Fibroblast of the aortic adventitia (primary cell): Measurements from ENCODE around the gene HDAC1. TPM values are rescaled to one million over a fixed set of nuclear protein-coding genes. Genes with fewer than 3 reads are reported as not detected.
"Not testable (repeated sequence)": the region's sequence is repeated elsewhere in the genome, so short reads cannot be mapped to it uniquely, and the experiment has no call there.

ENCODE experiments used
- DNase-seq: peaks from one replicate; pipeline ENCODE4 v3.0.0-alpha.2; 2010; ENCODE audit warnings: low read depth
- H3K4me3 ChIP-seq: 2 replicates; pipeline ENCODE4 v1.5.1; 2011; ENCODE audit warnings: low read depth, mild to moderate bottlenecking, control low read depth, low read length, moderate library complexity
- total RNA-seq: library from RNA; depleted of rRNA; stranded (reverse); fragments of >200 nt; gene quantifications from 2 replicates; pipeline ENCODE4 v1.2.3, GENCODE V29; 2012; ENCODE audit warnings: low replicate concordance
- TF ChIP-seq, protein P1 (sequence below): IDR thresholded peaks from 2 replicates; pipeline ENCODE4 v1.5.1; 2011; ENCODE audit warnings: mild to moderate bottlenecking, low read length, control low read depth, inconsistent platforms; ENCODE audit not compliant: insufficient read depth

Gene HDAC1
- total RNA-seq, 1 donor: 42.9 TPM

DNA sequence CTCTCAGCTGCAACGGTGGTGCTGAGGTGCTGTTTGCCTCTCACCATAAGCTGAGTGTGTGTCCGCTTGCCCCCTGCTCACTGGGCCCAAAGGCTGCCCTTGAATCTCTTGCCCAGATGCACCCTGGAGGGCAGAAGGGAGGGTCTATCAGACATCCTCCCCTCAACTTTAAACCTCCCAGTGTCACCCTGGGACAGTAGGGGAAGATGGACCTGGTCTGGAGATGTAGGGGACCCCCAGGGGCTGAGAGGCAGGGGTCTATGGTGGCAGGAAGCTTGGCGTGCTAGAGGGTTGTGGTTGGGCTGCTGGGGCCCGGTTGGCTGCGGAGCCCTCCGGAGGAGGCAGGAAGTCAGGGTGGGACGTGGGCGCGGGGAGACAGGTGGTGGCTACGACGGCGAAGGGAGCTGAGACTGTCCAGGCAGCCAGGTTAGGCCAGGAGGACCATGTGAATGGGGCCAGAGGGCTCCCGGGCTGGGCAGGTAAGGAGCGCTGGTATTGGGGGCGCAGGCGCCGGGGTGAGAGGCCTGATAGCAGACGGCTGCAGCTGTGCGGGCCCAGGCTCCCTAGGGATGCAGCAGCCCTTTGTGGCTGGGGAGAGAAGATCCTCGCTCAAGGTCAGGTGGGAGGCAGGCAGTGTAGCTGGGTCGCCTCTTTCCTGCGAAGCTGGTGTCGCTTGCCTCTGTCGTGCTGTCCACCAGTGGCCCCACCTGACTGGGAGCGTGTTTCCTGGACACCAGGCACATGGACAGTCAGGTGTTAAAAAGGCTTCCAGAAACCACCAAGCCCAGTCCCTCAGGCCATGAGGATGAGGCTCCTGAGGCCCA lies 40.8 kb upstream of the HDAC1 start, which contains the start of gene LCK:
TSS of gene LCK (plus strand) at position 373 of the 824 bp plus-strand sequence. CDS start 23,065 bp downstream, outside the sequence.
- DNase-seq: no peak
- TF ChIP-seq, protein P1, sequence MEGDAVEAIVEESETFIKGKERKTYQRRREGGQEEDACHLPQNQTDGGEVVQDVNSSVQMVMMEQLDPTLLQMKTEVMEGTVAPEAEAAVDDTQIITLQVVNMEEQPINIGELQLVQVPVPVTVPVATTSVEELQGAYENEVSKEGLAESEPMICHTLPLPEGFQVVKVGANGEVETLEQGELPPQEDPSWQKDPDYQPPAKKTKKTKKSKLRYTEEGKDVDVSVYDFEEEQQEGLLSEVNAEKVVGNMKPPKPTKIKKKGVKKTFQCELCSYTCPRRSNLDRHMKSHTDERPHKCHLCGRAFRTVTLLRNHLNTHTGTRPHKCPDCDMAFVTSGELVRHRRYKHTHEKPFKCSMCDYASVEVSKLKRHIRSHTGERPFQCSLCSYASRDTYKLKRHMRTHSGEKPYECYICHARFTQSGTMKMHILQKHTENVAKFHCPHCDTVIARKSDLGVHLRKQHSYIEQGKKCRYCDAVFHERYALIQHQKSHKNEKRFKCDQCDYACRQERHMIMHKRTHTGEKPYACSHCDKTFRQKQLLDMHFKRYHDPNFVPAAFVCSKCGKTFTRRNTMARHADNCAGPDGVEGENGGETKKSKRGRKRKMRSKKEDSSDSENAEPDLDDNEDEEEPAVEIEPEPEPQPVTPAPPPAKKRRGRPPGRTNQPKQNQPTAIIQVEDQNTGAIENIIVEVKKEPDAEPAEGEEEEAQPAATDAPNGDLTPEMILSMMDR: no peak
- no peak within 1 kb of the TSS for H3K4me3 ChIP-seq

DNA sequence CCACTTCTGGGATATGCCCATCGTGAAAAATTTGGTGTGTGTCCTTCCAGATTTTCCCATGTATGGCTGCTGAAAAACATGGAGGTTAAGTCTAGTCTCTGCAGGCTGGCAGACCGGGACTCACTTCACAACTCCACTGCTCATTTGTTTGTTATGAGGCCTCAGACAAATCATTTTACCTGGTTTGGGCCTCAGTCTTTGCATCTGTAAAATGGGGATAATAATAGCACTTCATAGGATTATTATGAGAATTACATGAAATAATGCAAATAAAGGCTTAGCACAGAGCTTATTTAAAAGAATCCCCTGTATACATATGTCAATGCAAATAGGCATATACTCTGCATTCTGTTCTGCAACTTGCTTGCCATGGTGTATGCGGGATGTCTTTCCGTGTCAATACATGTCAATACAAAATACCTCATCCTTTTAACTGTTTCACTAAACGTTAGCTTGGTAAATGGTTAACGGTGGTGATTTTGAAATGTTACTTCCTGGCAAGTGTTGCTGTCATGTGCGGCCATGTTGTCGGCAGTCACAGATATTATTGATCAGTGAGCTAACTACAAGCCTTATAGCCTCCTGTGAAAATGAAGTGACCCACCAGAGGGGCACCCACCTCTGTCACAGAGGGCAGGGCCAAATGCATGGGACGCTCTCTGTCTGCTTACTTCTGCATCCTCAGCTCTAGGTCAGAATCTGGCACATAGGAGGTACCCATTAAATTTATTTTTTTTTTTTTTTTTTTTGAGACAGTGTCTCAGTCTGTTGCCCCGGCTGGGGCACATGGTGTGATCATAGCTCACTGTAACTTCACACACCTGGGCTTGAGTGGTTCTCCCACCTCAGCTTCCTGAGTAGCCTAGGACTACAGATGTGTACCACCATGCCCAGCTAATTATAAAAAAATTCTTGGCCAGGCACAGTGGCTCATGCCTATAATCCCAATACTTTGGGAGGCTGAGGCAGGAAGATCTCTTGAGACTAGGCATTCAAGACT lies 36.5 kb upstream of the HDAC1 start:
- DNase-seq: no peak
- H3K4me3 ChIP-seq: no peak overlapping the region
- TF ChIP-seq, protein P1: no peak

DNA sequence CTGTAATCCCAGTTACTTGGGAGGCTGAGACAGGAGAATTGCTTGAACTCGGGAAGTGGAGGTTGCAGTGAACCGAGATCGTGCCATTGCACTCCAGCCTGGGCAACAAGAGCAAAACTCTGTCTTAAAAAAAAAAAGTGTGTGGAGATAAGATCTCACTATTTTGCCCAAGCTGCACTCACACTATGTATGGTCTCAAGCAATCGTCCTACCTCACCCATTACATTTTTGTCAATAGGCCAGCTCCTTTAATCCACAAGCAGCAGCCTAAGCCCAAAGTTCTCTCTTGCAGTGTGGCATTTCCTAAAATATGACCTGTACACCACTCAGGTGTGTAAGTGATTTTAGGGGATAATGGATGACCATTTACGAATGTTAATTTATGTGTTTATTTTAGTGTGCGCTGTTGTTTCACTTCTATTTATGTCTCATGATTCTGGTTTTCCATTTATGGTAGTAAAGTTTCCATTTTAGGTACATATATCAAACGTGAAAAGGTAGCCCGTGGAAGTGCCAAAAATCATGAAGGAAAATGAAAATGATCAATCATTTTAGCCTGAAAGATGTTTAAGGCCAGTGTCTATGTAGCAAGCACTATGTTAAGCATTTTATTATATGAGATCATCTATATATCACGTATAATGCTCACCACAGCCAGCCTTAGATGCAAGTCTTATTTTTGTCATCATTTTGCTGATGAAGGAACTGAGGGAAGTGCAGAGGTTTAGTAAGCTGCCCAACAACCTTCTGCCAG lies 35.2 kb upstream of the HDAC1 start:
- TF ChIP-seq, protein P1: no peak
- DNase-seq: no peak
- no peak overlapping the region for H3K4me3 ChIP-seq

DNA sequence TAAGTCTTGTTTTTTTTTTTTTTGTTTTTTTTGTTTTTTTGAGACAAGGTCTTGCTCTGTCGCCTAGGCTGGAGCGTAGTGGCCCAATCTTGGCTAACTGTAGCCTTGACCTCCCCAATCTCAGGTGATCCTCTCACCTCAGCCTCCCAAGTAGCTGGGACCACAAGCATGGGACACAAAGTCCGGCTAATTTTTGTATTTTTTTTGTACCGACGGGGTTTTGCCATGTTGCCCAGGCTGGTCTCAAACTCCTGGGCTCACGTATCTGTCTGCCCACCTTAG lies 34.7 kb upstream of the HDAC1 start:
- no peak overlapping the region for H3K4me3 ChIP-seq
- TF ChIP-seq, protein P1: no peak
- no peak for DNase-seq

DNA sequence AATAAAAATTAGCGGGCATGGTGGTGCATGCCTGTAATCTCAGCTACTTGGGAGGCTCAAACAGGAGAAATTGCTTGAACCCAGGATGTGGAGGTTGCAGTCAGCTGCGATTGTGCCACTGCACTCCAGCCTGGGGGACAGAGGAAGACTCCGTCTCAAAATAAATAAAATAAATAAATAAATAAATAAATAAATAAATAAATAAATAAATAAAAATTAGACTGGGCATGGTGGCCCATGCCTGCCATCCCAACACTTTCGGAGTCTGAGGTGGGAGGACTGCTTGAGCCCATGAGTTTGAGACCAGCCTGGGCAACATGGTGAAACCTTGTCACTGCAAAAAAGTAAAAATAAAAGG lies 28.7 kb upstream of the HDAC1 start:
- not testable (repeated sequence) for H3K4me3 ChIP-seq, DNase-seq

DNA sequence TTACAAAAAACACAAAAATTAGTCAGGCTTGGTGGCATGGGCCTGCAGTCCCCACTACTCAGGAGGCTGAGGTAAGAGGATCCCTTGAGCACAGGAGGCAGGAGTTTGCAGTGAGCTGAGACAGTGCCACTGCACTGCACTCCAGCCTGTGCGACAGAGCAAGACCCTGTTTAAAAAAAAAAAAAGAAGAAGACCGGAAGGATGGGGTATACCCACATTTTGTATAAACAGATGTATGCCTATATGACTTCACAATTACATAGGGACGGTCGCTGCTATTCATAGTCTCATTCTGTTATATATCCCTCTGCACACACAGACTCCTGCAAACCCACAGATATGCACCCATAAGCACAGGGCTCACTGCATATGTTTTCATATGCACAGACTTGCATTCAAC lies 28.1 kb upstream of the HDAC1 start:
- no peak overlapping the region for H3K4me3 ChIP-seq
- TF ChIP-seq, protein P1: no peak
- no peak for DNase-seq
